ENCODE measurements around the gene EFCAB6.

GRCh38 chr22:43618517-43618916 lies 193.6 kb downstream of the EFCAB6 start:
- no peak for TF ChIP-seq MAX (IDR thresholded peaks at IDR 0.05)
- no peak for TF ChIP-seq E2F6 (IDR thresholded peaks at IDR 0.05; ENCODE audit: borderline replicate concordance, low read depth)
- TF ChIP-seq POLR2A (IDR thresholded peaks at IDR 0.05; ENCODE audit: low read length): no peak
- TF ChIP-seq RAD21 (conservative IDR thresholded peaks at IDR 0.05 in 1 of 2, IDR thresholded peaks at IDR 0.05 in 1 of 2): no peak
- TF ChIP-seq, protein P1, sequence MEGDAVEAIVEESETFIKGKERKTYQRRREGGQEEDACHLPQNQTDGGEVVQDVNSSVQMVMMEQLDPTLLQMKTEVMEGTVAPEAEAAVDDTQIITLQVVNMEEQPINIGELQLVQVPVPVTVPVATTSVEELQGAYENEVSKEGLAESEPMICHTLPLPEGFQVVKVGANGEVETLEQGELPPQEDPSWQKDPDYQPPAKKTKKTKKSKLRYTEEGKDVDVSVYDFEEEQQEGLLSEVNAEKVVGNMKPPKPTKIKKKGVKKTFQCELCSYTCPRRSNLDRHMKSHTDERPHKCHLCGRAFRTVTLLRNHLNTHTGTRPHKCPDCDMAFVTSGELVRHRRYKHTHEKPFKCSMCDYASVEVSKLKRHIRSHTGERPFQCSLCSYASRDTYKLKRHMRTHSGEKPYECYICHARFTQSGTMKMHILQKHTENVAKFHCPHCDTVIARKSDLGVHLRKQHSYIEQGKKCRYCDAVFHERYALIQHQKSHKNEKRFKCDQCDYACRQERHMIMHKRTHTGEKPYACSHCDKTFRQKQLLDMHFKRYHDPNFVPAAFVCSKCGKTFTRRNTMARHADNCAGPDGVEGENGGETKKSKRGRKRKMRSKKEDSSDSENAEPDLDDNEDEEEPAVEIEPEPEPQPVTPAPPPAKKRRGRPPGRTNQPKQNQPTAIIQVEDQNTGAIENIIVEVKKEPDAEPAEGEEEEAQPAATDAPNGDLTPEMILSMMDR (IDR thresholded peaks at IDR 0.05): no peak
- no peak for TF ChIP-seq NFE2L2 (conservative IDR thresholded peaks at IDR 0.05; ENCODE audit: low read length)
- no peak for TF ChIP-seq HDAC2 (IDR thresholded peaks at IDR 0.05)
